Muscle of arm (tissue), 12 donors: ENCODE measurements around the gene HOXB8. TPM values are rescaled to one million over a fixed set of nuclear protein-coding genes. Genes with fewer than 3 reads are reported as not detected.

Experiments
- DNase-seq: peaks from one replicate; pipeline ENCODE4 v3.0.0-alpha.2; 2013
- polyA plus RNA-seq, 12 donors: library from polyadenylated mRNA; unstranded; fragments of 120-200 nt; gene quantifications; one replicate each; pipeline ENCODE4 v1.2.1, GENCODE V29; 2013; ENCODE audit not compliant: insufficient read length in 12 of 12

The HOXB8 gene
- polyA plus RNA-seq, 12 donors = 0.07 to 1.9 (median 0.27) TPM; not detected in 3

- DNase-seq = no peak
Observed at GRCh38 chr17:48625495-48626244, 10.6 kb upstream of the HOXB8 start.

DNA sequence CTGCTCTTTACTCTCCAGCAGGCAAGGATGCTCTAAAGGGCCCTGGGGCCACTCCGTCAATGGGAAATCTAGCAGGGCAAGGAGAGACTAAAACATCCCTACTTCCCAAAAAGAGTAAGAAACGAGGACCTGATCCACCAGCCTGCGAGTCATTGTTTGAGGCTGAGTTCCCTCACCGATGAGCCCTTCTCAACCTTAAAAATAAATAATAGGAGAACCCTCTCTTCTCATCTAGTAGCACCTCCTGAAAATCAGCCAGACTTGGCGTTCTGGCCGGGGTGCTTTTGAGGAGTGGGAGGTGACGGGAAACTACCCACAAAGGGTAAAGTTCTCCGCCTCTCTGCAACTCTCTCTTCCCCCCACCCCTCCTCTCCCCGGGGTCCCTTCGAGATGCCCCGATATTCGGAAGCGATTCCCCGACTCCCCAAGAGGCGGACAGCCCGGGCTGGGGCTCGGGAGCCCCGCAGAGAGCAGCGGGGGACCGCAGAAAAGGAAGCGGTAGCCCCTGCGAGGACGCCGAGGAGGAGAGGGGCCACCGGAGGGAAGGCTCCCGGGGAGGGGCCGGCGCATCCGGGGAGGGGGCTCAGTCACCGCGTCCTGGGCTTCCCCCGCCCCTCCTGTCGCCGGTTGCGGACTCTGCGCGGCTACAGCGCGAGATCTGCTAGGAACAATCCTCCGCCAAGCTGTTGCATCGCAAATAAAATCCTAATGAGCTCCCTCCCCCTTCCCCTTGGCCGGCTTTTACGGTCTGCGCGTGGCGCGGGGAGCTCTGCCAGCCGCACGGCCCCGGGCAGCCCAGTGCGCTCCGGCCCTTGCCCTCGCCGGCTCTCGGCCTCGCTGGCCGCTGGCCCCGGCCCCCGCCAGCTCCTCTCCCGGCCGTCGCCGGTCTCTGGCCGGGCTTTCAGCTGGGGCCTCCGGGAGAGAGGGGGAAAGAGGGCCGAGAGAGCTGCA is 9.7 kb upstream of the HOXB8 start:
- no peak for DNase-seq

- no peak for DNase-seq
Observed at GRCh38 chr17:48624118-48624517, 9.0 kb upstream of the HOXB8 start.

DNA sequence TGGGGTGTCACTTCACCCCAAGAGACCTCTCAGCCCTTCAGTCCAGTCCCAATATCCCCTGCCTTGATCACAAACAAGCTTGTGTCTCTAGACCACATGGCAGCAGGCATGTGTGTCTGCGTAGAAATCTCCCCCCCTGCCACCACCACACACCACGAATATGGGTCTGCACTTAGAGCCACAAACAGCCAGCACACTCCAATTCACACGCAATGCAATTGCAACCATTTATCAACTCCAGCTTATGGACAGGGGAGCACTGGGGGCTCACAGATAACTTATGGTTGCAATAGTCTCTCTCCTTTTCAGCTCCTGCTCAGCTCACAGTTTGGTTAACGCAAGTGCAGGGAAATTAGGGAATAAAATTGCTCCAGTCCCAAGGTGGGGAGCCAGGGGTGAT is 8.5 kb upstream of the HOXB8 start:
- no peak for DNase-seq

GRCh38 chr17:48622857-48623256 is 7.8 kb upstream of the HOXB8 start:
- no peak for DNase-seq

DNA sequence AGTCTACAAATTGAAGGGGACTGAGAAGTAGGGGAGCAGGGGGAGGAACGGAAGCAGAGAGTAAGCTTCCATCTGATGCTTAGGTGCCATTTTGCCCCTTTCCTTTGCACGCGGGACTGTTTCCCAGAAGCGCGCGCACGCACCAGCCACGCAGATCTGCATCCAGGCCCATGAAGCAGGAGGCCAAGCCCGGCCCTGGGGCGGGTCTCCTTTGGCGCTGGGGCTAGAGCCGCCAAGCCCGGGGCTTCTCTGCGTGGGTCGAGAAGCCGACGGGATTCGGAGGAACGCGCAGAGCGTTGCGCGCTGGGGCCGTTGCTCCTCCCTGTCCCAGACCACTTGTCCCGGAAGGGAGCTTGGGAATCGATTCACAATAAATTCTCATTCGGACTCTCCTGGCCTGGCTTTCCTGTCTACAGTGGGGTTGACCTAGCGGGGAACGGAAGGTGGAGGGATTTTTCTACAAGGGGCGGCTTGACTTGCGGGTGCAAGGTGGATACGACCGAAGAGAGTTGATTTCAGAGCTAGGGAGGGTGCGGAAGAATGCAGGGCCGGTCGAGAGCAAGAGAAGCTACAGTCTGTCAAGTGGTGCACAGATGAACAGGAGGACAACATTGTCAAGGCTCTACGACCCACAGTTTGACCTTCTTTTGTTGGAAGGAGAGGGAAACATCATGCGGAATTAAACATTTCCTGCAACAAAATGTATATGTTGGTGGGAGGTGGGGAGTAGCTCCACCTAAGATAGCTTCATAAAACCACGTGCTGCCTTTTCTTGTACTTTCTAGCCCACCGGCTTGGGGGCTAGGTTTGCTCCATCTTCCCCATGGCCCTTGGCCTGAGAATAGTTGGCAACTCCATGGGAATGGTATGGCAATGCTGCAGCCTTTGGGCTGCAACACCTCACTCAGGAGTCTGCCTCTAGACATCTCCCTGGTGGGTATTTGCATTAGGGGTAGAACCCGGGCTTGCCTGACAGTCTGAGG is 6.6 kb upstream of the HOXB8 start:
- no peak for DNase-seq

GRCh38 chr17:48620461-48621139 is 5.5 kb upstream of the HOXB8 start:
- no peak for DNase-seq

- no peak for DNase-seq
Observed at GRCh38 chr17:48619826-48620449, 4.8 kb upstream of the HOXB8 start.

GRCh38 chr17:48618256-48618896 is 3.3 kb upstream of the HOXB8 start:
- peak; percentile 88 for DNase-seq

GRCh38 chr17:48617471-48618255 is 2.6 kb upstream of the HOXB8 start:
- DNase-seq = no peak

- DNase-seq = no peak
Observed at GRCh38 chr17:48616717-48617470, 1.8 kb upstream of the HOXB8 start.

DNA sequence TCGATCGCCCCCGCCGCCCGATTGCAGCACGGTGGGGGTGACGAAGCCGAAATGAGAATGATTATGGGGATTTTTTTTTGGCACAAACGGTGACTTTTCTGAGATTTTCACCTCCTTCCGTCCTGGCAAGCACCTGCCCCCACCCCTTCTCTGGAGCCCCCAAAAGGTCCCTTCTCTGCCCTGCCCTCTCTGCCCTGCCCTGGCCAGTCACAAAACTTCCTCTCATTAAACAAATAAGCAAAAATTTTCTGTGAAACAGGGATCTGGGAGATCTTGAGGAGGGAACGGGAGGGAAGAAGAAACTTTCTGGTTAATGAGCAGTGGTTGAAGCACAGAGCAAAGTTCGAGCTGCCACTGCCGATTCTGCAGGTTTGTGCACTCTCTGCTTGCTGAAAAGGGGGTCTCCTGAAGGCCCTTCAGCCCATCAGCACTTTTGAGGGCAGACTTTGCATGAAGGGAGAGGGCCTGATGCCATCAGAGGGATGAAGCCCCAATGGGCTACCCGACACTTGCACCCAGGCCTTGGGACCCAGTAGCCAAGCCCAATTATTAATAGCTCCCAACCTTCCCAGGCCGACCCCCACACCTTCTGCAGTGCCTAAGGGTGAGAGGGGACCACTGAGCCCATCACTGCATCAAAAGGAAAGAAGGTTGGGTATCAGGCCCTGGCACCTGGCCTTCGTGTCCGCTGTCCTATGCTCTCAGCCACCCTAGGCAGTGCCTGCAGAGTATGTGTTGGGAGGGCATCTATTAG is 1.0 kb upstream of the HOXB8 start:
- DNase-seq = no peak

- DNase-seq = no peak
Observed at GRCh38 chr17:48613862-48614694, 1.0 kb downstream of the HOXB8 start.

- no peak for DNase-seq
Observed at GRCh38 chr17:48612854-48613691, 2.0 kb downstream of the HOXB8 start.

DNA sequence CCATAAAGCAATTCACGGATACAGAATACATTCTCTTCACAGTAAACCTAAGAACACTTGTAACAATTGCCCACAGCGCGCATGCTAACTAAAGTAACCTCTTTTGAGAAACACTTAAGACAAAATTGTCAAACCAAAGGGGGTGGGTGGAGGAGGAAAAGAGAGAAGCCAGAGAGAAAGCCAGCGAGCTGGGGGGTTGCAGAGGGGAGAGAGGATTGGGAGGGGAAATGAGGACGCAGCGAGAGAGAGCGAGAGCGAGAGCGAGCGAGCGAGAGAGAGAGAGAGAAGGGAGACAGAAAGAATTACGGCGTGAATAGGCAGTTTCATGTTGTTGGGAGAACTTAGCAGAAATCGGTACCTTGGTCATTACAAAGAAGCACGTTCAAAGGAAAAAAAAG is 2.6 kb downstream of the HOXB8 start:
- no peak for DNase-seq
